ENCODE results near the gene OPALIN. TPM values are rescaled to one million over a fixed set of nuclear protein-coding genes. Genes with fewer than 3 reads are reported as not detected.

Gene OPALIN
- total RNA-seq, 1 experiment from 2014 or later = not detected

GRCh38 chr10:96387161-96387560 lies 28.4 kb upstream of the OPALIN start:
- CTCF ChIA-PET = no interaction called here
- no TSS peak for BruUV-seq (replicated peaks)
- H3K36me3 ChIP-seq (ENCODE audit: insufficient read depth, low read length, poor library complexity, severe bottlenecking) = no peaks in the 10 kb centered on the region
- DNase-seq (ENCODE audit: low spot score) = no peak
- TF ChIP-seq CTCF (conservative IDR thresholded peaks at IDR 0.05; ENCODE audit: low read depth, low read length) (no peak), EZH2 (IDR thresholded peaks at IDR 0.05; ENCODE audit: borderline replicate concordance, low read depth, low read length, poor library complexity, severe bottlenecking) (no peak)
- H3K27me3 ChIP-seq (replicated peaks; ENCODE audit: insufficient read depth, low read depth, low read length, poor library complexity) = peaks cover 12% of the 10 kb centered on the region
- H3K27ac ChIP-seq (ENCODE audit: low read depth, low read length, poor library complexity, severe bottlenecking) = no peak overlapping the region
- intact Hi-C loops (cut with micrococcal nuclease; ENCODE audit: unreplicated experiment) = no loop called here
- no peaks in the 10 kb centered on the region for H3K9me3 ChIP-seq (ENCODE audit: low read depth, low read length, poor library complexity, severe bottlenecking)
- POLR2A ChIA-PET (ENCODE audit: low non-redundant PET) = no interaction called here
- H3K4me1 ChIP-seq (ENCODE audit: insufficient read depth, low read length, poor library complexity, severe bottlenecking) = no peaks in the 10 kb centered on the region
- H3K4me3 ChIP-seq (ENCODE audit: low read depth, low read length, poor library complexity, severe bottlenecking) = no peak overlapping the region

- CTCF ChIA-PET = interaction anchor here (1.1 kb wide), 1 partner anchor 33 kb away, joined by 3 read pairs; no protein-coding TSS in a partner anchor
- POLR2A ChIA-PET (ENCODE audit: low non-redundant PET) = no interaction called here
- intact Hi-C loops (cut with micrococcal nuclease; ENCODE audit: unreplicated experiment) = no loop called here
- Histone ChIP-seq H3K4me1 (ENCODE audit: insufficient read depth, low read length, poor library complexity, severe bottlenecking) (no peaks in the 10 kb centered on the region), H3K27ac (ENCODE audit: low read depth, low read length, poor library complexity, severe bottlenecking) (no peak overlapping the region), H3K4me3 (ENCODE audit: low read depth, low read length, poor library complexity, severe bottlenecking) (no peak overlapping the region), H3K9me3 (ENCODE audit: low read depth, low read length, poor library complexity, severe bottlenecking) (no peaks in the 10 kb centered on the region), H3K36me3 (ENCODE audit: insufficient read depth, low read length, poor library complexity, severe bottlenecking) (no peaks in the 10 kb centered on the region), H3K27me3 (replicated peaks; ENCODE audit: insufficient read depth, low read depth, low read length, poor library complexity) (peaks cover 8% of the 10 kb centered on the region)
- no TSS peak for BruUV-seq (replicated peaks)
- no peak for DNase-seq (ENCODE audit: low spot score)
- TF ChIP-seq EZH2 (IDR thresholded peaks at IDR 0.05; ENCODE audit: borderline replicate concordance, low read depth, low read length, poor library complexity, severe bottlenecking) (no peak), CTCF (conservative IDR thresholded peaks at IDR 0.05; ENCODE audit: low read depth, low read length) (no peak)
These were observed 25.7 kb upstream of the OPALIN start for GRCh38 chr10:96384506-96384905.

- BruUV-seq (replicated peaks) = no TSS peak
- H3K27ac ChIP-seq (ENCODE audit: low read depth, low read length, poor library complexity, severe bottlenecking) = no peak overlapping the region
- ChIA-PET POLR2A (ENCODE audit: low non-redundant PET) (no interaction called here), CTCF (interaction anchor here (0.7 kb wide), 1 partner anchor 1754 kb away, joined by 5 read pairs; the partner anchor contains the start of gene R3HCC1L)
- TF ChIP-seq EZH2 (IDR thresholded peaks at IDR 0.05; ENCODE audit: borderline replicate concordance, low read depth, low read length, poor library complexity, severe bottlenecking) (no peak), CTCF (conservative IDR thresholded peaks at IDR 0.05; ENCODE audit: low read depth, low read length) (no peak)
- DNase-seq (ENCODE audit: low spot score) = no peak
- no peaks in the 10 kb centered on the region for H3K4me1 ChIP-seq (ENCODE audit: insufficient read depth, low read length, poor library complexity, severe bottlenecking)
- no peaks in the 10 kb centered on the region for H3K36me3 ChIP-seq (ENCODE audit: insufficient read depth, low read length, poor library complexity, severe bottlenecking)
- H3K9me3 ChIP-seq (ENCODE audit: low read depth, low read length, poor library complexity, severe bottlenecking) = no peaks in the 10 kb centered on the region
- H3K27me3 ChIP-seq (replicated peaks; ENCODE audit: insufficient read depth, low read depth, low read length, poor library complexity) = no peaks in the 10 kb centered on the region
- intact Hi-C loops (cut with micrococcal nuclease; ENCODE audit: unreplicated experiment) = no loop called here
- H3K4me3 ChIP-seq (ENCODE audit: low read depth, low read length, poor library complexity, severe bottlenecking) = no peak overlapping the region
These were observed 22.0 kb upstream of the OPALIN start for GRCh38 chr10:96380821-96381220.
